ENCODE data around the gene EML6. TPM values are rescaled to one million over a fixed set of nuclear protein-coding genes. Genes with fewer than 3 reads are reported as not detected.

Gene EML6
- total RNA-seq, 1 experiment from 2014 or later = 0.77 TPM

DNA sequence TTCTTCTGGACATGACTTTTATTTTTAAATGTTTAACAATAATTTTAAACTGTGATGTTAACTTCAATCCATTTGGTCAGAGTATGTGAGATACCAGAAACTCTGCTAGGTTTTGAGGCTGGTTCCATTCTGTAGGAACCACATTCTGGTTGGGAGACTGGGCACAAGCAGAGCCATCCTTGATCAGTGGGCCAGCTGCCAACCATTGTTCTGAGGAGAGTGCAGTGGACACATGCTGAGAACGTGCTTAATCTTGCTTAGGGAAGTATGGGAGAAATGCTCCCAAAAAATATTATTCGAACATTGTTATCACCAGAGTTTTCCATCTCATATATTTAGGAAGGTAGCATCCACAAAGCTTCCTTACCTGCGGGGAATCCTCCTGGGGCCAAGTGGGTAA, 171.0 kb downstream of the EML6 start:
- TF ChIP-seq, protein P1, sequence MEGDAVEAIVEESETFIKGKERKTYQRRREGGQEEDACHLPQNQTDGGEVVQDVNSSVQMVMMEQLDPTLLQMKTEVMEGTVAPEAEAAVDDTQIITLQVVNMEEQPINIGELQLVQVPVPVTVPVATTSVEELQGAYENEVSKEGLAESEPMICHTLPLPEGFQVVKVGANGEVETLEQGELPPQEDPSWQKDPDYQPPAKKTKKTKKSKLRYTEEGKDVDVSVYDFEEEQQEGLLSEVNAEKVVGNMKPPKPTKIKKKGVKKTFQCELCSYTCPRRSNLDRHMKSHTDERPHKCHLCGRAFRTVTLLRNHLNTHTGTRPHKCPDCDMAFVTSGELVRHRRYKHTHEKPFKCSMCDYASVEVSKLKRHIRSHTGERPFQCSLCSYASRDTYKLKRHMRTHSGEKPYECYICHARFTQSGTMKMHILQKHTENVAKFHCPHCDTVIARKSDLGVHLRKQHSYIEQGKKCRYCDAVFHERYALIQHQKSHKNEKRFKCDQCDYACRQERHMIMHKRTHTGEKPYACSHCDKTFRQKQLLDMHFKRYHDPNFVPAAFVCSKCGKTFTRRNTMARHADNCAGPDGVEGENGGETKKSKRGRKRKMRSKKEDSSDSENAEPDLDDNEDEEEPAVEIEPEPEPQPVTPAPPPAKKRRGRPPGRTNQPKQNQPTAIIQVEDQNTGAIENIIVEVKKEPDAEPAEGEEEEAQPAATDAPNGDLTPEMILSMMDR (IDR thresholded peaks at IDR 0.05; ENCODE audit: unreplicated experiment) = no peak
- no peaks in the 10 kb centered on the region for H3K36me3 Mint-ChIP-seq (ENCODE audit: insufficient read depth, unreplicated experiment)

DNA sequence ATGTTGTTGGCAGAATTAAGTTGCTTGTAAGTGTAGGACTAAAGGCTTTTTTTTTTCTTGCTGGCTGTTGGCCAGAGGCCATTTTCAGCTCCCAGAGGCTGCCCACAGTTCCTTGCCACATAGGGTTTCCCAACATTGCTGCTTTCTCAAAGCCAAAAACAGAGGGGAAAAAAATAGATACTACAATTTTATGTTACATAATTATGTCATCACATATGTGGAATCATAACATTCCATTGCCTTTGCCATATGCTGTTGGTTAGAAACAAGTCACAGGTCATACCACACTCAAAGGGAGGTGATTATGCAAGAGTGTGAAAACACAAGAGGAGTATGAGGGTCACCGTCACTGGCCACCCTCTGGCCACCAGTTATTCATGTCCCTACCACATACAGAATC, 172.3 kb downstream of the EML6 start:
- H3K4me1 Mint-ChIP-seq (ENCODE audit: insufficient read depth, unreplicated experiment) = no peaks in the 10 kb centered on the region
- peak; percentile 69 for DNase-seq (ENCODE audit: unreplicated experiment)
- no peaks in the 10 kb centered on the region for H3K36me3 Mint-ChIP-seq (ENCODE audit: insufficient read depth, unreplicated experiment)
- intact Hi-C loops (cut with micrococcal nuclease) = no loop called here
- POLR2A ChIA-PET = no interaction called here
- no peak overlapping the region for H3K4me3 Mint-ChIP-seq (ENCODE audit: unreplicated experiment)
- H3K9me3 Mint-ChIP-seq (ENCODE audit: unreplicated experiment) = no peaks in the 10 kb centered on the region
- no TSS peak for BruUV-seq (replicated peaks)
- CTCF ChIA-PET = interaction anchor here (1.8 to 8.5 kb wide), 3 partner anchors 17 to 273 kb away, joined by 5 to 160 read pairs (median 9); no protein-coding TSS in a partner anchor
- H3K27ac Mint-ChIP-seq (ENCODE audit: low read depth, unreplicated experiment) = no peak overlapping the region
- TF ChIP-seq, protein P1 (IDR thresholded peaks at IDR 0.05; ENCODE audit: unreplicated experiment) = no peak
- H3K27me3 Mint-ChIP-seq (ENCODE audit: insufficient read depth, unreplicated experiment) = no peaks in the 10 kb centered on the region

More for the DNA sequence above, 171.0 kb downstream of the EML6 start:
- Mint-ChIP-seq H3K4me3 (ENCODE audit: unreplicated experiment) (no peak overlapping the region), H3K27ac (ENCODE audit: low read depth, unreplicated experiment) (no peak overlapping the region), H3K4me1 (ENCODE audit: insufficient read depth, unreplicated experiment) (no peaks in the 10 kb centered on the region), H3K9me3 (ENCODE audit: unreplicated experiment) (no peaks in the 10 kb centered on the region), H3K27me3 (ENCODE audit: insufficient read depth, unreplicated experiment) (no peaks in the 10 kb centered on the region)
- DNase-seq (ENCODE audit: unreplicated experiment) = peak; percentile 41
- intact Hi-C loops (cut with micrococcal nuclease) = no loop called here
- BruUV-seq (replicated peaks) = no TSS peak
- CTCF ChIA-PET = interaction anchor here (1.0 to 8.5 kb wide), 6 partner anchors 16 to 537 kb away, joined by 3 to 160 read pairs (median 4); no protein-coding TSS in a partner anchor
- POLR2A ChIA-PET = interaction anchor here (0.5 to 1.5 kb wide), 7 partner anchors 69 to 277 kb away, joined by 3 to 5 read pairs (median 3); no protein-coding TSS in a partner anchor

DNA sequence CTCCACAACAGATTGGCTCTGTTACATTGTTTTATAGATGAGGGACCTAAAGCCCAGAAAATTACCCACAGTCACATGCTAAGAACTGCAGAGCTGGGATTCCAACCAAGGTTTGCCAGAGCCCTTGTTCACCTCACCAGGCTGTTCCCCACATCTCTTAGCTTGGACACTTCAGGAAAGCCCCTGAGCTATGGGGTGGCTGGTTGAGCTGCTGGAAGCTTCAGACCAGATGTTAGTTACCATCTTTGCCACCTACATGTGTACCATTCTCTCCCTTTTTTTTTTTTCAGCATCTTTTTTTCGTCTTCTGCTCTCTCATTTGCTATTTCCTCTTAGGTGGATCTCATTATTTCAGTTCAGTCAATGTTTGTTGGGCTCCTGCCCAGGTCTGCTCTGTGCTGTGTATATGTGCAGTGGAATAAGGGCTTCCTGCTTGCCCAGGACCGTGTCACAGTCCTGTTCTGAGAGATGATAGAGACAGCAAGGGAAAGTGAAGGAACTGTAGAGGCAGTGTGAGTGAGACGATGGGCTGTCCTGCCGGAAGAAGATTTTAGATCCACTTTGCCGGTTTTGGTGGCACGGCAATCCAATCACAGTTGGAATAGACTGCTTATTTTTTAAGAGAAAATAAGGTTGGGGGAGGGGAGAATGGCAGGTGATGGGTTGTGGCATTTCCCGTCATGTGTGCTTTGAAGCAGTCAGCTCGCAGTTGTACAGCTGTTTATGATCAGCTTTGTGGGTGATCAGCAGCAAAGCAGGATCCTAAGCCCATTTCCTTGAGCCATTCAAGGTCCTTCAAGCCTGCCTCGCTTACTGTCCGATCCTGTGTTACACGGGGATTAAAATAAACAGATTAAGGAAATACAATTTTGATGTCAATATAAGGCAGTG, 174.2 kb downstream of the EML6 start:
- POLR2A ChIA-PET = interaction anchor here (0.6 to 7.5 kb wide), 3 partner anchors 27 to 115 kb away, joined by 3 to 136 read pairs (median 3); no protein-coding TSS in a partner anchor
- no peaks in the 10 kb centered on the region for H3K36me3 Mint-ChIP-seq (ENCODE audit: insufficient read depth, unreplicated experiment)
- no peaks in the 10 kb centered on the region for H3K4me1 Mint-ChIP-seq (ENCODE audit: insufficient read depth, unreplicated experiment)
- TF ChIP-seq, protein P1 (IDR thresholded peaks at IDR 0.05; ENCODE audit: unreplicated experiment) = no peak
- DNase-seq (ENCODE audit: unreplicated experiment) = no peak
- CTCF ChIA-PET = interaction anchor here (0.6 to 8.5 kb wide), 9 partner anchors 10 to 538 kb away, joined by 3 to 160 read pairs (median 4); no protein-coding TSS in a partner anchor
- no TSS peak for BruUV-seq (replicated peaks)
- H3K9me3 Mint-ChIP-seq (ENCODE audit: unreplicated experiment) = no peaks in the 10 kb centered on the region
- intact Hi-C loops (cut with micrococcal nuclease) = no loop called here
- no peaks in the 10 kb centered on the region for H3K27me3 Mint-ChIP-seq (ENCODE audit: insufficient read depth, unreplicated experiment)
- no peak overlapping the region for H3K4me3 Mint-ChIP-seq (ENCODE audit: unreplicated experiment)
- no peak overlapping the region for H3K27ac Mint-ChIP-seq (ENCODE audit: low read depth, unreplicated experiment)

Measured in MCF 10A (cell line).